HG03064 (cell line): Measurements from ENCODE around the gene BTBD17.

Experiments used
- ATAC-seq: cut with Tn5 transposase; IDR thresholded peaks from one replicate; pipeline ENCODE4 v1.9.1; 2021; ENCODE audit warnings: low read depth; ENCODE audit not compliant: unreplicated experiment

BTBD17 gene

GRCh38 chr17:74360899-74361229 lies 804 bp downstream of the BTBD17 start:
- no peak for ATAC-seq

- no peak for ATAC-seq
These were observed 1.8 kb downstream of the BTBD17 start for GRCh38 chr17:74359916-74360315.

GRCh38 chr17:74358697-74359096 lies 3.0 kb downstream of the BTBD17 start:
- ATAC-seq: no peak

GRCh38 chr17:74357466-74357809 lies 4.2 kb downstream of the BTBD17 start:
- no peak for ATAC-seq

GRCh38 chr17:74356646-74357465 lies 4.8 kb downstream of the BTBD17 start:
- no peak for ATAC-seq

- ATAC-seq: no peak
These were observed 6.6 kb downstream of the BTBD17 start for GRCh38 chr17:74355065-74355464.

- no peak for ATAC-seq
These were observed 7.1 kb downstream of the BTBD17 start for GRCh38 chr17:74354561-74354960.

GRCh38 chr17:74354123-74354522 lies 7.5 kb downstream of the BTBD17 start:
- ATAC-seq: no peak

- ATAC-seq: no peak
These were observed 8.1 kb downstream of the BTBD17 start for GRCh38 chr17:74353446-74354060.

GRCh38 chr17:74351552-74352210 lies 10.0 kb downstream of the BTBD17 start:
- ATAC-seq: no peak

- no peak for ATAC-seq
These were observed 11.2 kb downstream of the BTBD17 start for GRCh38 chr17:74350486-74350885.

- ATAC-seq: no peak
These were observed 12.5 kb downstream of the BTBD17 start for GRCh38 chr17:74349120-74349519.

GRCh38 chr17:74347646-74348045 lies 14.0 kb downstream of the BTBD17 start:
- no peak for ATAC-seq

- no peak for ATAC-seq
These were observed 16.0 kb downstream of the BTBD17 start for GRCh38 chr17:74345433-74346241.

GRCh38 chr17:74344658-74345057 lies 17.0 kb downstream of the BTBD17 start:
- ATAC-seq: no peak

- ATAC-seq: no peak
These were observed 18.0 kb downstream of the BTBD17 start for GRCh38 chr17:74343526-74344284.

GRCh38 chr17:74343121-74343520 lies 18.5 kb downstream of the BTBD17 start:
- no peak for ATAC-seq

GRCh38 chr17:74342224-74342623 lies 19.4 kb downstream of the BTBD17 start:
- no peak for ATAC-seq

GRCh38 chr17:74340470-74341023 lies 21.1 kb downstream of the BTBD17 start:
- ATAC-seq: no peak
